ENCODE results near the gene BIK.
"Not testable (repeated sequence)": the region's sequence is repeated elsewhere in the genome, so short reads cannot be mapped to it uniquely, and the experiment has no call there.

BIK gene

GRCh38 chr22:43104950-43105349, 5.6 kb upstream of the BIK start:
- DNase-seq (ENCODE audit: low read depth): not testable (repeated sequence)

DNA sequence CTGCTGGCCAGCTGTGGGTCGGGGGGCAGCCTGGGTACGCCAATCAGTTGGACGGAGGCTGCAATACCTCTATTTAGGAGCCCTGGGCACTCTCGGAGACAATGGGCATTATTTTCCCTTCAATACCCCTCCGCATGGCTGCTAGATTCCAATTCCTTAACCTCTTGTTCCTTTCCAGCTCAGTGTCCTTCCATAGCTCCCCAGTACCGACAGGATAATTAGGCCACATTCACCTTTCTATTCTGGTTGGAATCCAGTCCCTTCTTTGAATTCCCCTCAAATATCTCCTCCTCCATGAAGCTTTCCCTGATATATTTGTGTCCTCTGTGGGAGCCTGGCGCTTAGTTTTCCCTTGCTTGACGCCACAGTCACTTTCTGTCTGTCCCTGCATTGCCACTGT, 4.2 kb upstream of the BIK start:
- DNase-seq (ENCODE audit: low read depth): no peak

GRCh38 chr22:43109511-43109910, 1.0 kb upstream of the BIK start:
- DNase-seq (ENCODE audit: low read depth): no peak

DNA sequence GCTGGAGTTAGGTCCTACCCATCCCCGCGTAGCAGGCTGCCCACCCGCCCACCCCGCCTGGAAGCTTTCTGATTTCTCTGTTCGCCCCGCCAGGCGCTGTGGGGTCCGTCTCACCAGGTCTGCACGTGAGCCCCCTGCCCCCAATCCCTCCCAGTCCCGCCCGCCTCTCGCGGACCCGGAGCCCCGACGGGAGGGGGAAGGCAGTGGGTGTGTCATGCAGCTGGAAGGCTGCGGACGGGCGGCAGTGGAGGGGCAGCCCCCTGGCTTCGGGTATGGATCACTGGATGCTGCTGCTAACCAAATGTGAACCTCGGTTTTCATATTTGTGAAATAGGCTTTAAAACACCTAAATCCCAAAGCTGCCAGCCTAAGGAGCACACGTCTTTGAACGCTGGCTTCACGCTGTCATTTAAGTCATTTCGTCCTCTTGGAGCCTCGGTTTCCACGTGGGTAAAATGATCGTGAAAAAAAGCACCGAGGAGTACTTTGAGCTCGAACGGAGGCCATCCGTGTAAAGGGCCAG, 568 bp upstream of the BIK start:
- no peak for DNase-seq (ENCODE audit: low read depth)

DNA sequence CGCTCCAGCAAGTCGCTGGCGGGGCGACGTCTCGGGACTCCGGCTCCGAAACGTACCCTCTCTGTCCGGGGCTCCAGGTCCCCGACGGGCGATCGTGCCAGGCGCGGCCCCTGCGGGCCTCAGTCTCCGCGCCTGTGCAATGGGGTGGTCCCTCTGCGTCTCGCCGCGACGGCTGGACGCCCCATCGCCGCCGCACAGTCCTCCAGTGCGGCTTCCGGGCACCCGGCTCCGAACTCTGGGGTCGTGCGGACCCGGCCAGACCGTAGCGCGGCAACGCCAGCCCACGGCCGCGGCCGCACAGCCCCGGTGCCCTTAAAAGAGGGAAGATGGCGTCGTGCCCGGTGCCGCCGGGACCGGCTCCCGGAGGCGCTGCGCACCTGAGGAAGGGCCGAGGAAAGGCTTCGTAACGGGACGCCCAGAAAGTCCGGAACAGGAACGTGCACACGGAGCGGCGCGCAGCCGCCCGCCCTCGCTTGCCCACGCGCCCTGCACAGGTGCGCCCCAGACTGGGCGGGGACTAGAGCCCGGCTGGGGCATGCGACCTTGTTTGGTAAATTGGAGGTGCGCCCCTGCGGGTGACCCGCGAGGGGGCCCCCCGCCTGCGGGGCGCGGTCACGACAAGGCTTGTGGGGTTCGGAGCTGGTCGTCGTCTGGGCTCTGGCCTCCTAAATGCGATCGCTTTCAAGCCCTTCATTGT, 525 bp downstream of the BIK start:
- peak; percentile 21 for DNase-seq (ENCODE audit: low read depth)

DNA sequence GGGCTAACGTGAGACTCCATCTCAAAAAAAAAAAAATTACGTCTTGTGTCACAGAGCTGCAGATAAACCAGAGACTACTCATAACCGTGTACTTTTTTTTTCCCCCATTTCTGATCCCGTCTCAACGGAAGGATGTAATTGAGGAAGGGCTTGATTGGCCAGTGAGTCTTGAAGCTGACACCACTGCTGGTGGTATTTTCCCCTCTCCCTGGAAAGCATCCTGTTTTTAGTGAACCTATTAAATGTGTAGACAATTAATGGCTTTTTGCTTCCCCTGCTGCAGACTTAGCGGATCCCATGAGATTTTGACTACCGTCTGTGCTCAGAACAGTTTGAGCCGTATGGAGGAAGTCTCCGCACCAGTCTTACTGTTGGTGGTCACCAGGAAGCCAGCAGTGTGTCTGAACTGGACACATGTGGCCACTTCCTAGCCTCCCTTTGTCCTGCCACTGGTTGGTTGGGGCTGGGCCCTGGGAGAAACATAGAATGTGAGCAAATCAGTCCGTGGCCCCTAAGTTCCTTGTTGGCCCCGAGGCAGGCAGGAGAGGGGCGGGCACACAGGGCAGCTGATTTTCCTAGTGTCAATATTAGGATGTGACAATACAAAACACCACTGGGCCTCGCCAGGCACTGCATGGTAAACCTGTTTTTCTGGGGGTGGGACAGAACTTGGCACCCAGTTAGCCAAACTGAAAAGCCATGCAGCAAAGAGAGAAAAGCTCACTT, 3.1 kb downstream of the BIK start:
- DNase-seq (ENCODE audit: low read depth): no peak

GRCh38 chr22:43114958-43115357, 4.4 kb downstream of the BIK start:
- no peak for DNase-seq (ENCODE audit: low read depth)

DNA sequence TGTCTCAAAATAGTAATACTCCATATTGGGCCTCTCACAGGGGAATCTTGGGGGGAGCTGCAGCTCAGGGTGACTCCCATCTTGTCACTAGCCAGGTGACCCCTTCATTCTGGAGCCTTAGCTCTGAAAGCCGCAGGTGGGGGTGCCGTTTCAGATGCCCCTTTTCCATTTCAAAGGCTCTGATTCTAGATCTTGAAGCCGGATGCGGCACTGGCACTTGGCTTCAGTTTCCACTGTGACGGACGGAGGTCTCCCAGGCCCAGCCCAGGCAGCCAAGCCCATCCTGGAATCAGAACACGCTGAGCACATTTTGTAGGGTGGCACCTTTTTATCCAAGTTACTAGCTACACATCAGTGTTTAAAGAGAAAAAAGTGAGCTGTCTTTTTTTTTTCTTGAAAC, 6.4 kb downstream of the BIK start:
- no peak for DNase-seq (ENCODE audit: low read depth)

DNA sequence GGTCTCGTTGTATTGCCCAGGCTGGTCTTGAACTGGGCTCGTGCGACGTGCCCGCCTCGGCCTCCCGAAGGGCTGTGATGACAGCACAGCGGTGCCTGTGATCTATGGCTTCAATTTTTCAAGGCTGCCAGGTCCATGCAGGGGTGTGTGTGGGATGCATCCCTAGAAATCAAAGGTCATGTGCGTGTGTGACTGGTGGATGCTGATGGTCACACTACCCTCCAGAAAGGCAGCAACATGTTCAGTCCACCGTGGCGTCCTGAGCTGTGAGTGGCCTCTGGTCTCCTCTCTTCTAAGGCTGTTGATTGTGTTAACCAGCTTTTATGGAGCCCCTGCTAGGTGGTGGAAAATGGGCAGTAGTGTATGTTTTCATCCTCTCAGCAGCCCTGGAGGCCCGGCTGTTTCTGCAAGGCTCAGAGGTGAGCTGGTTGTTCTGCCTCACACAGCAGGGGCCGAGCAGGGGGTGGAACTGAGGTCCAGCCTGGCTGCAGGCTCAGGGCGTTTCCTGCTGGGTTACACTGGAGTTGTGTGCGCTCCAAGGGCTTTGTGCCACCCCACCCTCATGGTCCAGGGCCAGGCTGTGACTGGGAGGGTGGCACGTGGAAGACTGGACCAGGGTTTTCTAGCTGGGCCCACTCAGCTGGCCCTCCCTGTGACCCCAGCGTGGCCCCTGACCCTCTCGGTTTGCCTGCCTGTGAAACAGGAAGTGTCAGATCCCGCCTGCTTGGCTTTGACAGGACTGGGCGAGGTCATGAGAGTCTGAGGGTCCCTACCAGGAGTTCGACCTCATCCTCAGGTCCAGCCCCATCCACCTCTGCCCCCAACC, 7.7 kb downstream of the BIK start:
- no peak for DNase-seq (ENCODE audit: low read depth)

DNA sequence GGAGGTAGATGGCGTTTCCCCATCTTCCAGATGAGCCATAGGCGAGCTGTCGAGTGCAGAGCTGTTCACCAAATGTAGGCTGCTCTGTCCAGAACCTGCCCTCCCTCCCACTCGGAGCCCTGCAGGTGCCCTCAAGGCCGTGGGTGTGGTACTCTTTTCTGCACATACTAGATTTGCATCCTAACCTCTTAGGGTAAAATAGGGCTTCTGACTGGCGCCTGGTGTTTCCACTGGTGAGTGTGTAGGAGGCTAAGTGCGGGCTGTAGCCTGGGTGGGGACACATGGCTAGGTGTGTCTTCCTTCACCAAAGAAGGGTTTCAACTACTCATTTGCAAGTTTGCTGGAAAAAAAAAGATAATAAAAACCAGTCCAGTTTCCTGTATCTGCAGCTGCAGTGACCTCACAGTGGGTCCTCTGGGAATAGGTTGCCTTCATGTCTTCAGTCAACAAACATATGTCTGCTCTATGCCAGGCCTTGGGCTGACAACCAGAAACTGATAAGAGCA, 8.5 kb downstream of the BIK start:
- DNase-seq (ENCODE audit: low read depth): no peak

GRCh38 chr22:43126501-43127165, 16.1 kb downstream of the BIK start:
- DNase-seq (ENCODE audit: low read depth): no peak

DNA sequence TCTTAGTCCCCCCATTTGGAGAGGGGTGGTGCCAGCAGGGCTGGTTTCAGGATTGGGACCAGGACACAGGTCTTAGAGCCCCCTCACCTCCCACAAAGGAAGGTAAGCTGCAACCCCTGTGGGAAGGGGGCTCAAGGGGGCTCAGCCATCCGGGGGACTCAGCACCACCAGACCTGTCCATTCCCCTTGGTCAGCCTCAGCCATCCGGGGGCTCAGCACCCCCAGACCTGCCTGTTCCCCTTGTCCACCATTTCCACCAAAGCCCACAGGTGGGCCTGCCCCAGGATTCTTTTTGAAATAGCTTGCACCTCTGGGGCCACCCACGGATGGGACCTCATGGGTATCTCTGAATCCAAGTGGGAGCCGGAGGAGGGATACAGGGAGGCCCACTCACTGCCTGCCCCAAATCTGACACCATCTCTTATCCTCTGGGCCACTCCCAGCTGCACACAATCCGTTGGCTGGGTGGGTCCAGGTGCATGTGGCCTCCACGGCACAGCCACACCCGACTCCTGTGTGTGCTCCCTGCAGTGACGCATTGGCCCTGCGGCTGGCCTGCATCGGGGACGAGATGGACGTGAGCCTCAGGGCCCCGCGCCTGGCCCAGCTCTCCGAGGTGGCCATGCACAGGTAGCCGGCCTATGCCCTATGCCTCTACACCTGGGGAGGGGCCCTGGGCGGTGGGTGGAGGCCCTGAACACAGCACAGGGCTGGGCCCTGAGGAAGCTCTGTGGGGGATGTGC, 16.8 kb downstream of the BIK start:
- no peak for DNase-seq (ENCODE audit: low read depth)

GRCh38 chr22:43128116-43128515, 17.6 kb downstream of the BIK start:
- no peak for DNase-seq (ENCODE audit: low read depth)

GRCh38 chr22:43128928-43129424, 18.4 kb downstream of the BIK start:
- no peak for DNase-seq (ENCODE audit: low read depth)

GRCh38 chr22:43129426-43130425, 19.2 kb downstream of the BIK start:
- no peak for DNase-seq (ENCODE audit: low read depth)

GRCh38 chr22:43131773-43132501, 21.4 kb downstream of the BIK start:
- DNase-seq (ENCODE audit: low read depth): no peak

GRCh38 chr22:43133401-43133800, 22.9 kb downstream of the BIK start:
- DNase-seq (ENCODE audit: low read depth): no peak

- DNase-seq (ENCODE audit: low read depth): no peak
These were observed 24.0 kb downstream of the BIK start for GRCh38 chr22:43134553-43134952.

DNA sequence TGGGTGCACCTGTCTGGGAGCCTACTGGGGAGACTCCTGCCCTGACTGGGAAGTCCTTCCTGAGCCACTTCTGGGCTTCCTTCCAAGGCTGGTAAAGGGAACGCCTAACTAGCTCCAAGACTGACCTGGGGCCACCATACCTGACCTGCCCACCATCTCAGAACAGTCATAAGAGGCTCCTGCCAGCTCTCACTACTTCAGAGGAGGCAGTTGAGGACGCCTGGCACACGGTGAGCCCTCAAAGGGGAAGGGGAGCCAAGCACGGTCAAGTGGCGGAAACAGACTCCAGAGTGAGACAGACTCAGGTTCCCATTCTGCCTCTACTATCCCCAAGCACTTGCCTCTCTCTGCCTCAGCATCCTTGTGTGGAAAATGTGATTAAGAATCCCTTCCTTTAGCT, 25.0 kb downstream of the BIK start:
- DNase-seq (ENCODE audit: low read depth): no peak

Measured in activated T-helper 9 cell treated with anti-CD3 and anti-CD28 coated beads, Interleukin-2, amount 50 U/mL, for 16 hours (primary cell).